HUES6 (cell line): ENCODE results near the gene GNA12.

Experiments
- H3K27ac ChIP-seq: 2 replicates; pipeline ENCODE4 v1.7.0; 2013; ENCODE audit warnings: low read depth, mild to moderate bottlenecking, low read length, inconsistent platforms
- H3K27me3 ChIP-seq: 2 replicates; pipeline ENCODE4 v1.6.1; 2013; ENCODE audit warnings: low read length; ENCODE audit not compliant: control insufficient read depth, insufficient read depth
- H3K36me3 ChIP-seq: 2 replicates; pipeline ENCODE4 v1.6.1; 2013; ENCODE audit warnings: low read length; ENCODE audit not compliant: control insufficient read depth, insufficient read depth
- H3K4me1 ChIP-seq: 2 replicates; pipeline ENCODE4 v1.6.1; 2013; ENCODE audit warnings: low read length; ENCODE audit not compliant: control insufficient read depth, insufficient read depth
- H3K4me3 ChIP-seq: 2 replicates; pipeline ENCODE4 v1.5.1; 2013; ENCODE audit warnings: low read depth, low read length
- H3K9ac ChIP-seq: one replicate; pipeline ENCODE4 v1.6.1; 2013; ENCODE audit warnings: mild to moderate bottlenecking, low read length
- H3K9me3 ChIP-seq: 2 replicates; pipeline ENCODE4 v1.6.1; 2013; ENCODE audit warnings: low read depth, low read length; ENCODE audit not compliant: control insufficient read depth, insufficient read depth

The GNA12 gene

DNA sequence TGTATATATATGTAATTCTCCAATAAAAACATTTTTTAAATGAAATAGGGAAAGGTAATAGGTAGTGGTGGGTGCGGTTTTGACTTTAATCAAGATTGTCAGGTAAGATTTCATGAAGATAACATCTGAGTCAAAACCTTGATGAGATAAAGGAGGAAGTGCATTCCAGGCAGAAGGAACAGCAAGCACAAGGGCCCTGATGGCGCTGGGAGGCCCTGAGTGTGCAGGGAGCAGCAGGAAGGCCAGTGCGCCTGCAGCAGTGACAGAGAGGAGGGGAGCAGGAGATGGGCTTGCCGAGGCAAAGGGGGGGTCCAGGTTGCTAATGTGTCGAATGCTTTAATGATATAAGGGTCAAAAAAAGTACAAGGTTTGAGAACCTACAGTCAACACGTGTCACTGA lies 69.8 kb downstream of the GNA12 start:
- Histone ChIP-seq H3K36me3 (peaks cover 25% of the 10 kb centered on the region), H3K27ac (no peak overlapping the region), H3K4me1 (peaks cover 10% of the 10 kb centered on the region; the same call in 1 of the 2 replicates), H3K27me3 (no peaks in the 10 kb centered on the region), H3K4me3 (no peak overlapping the region), H3K9ac (no peak overlapping the region), H3K9me3 (no peaks in the 10 kb centered on the region)

DNA sequence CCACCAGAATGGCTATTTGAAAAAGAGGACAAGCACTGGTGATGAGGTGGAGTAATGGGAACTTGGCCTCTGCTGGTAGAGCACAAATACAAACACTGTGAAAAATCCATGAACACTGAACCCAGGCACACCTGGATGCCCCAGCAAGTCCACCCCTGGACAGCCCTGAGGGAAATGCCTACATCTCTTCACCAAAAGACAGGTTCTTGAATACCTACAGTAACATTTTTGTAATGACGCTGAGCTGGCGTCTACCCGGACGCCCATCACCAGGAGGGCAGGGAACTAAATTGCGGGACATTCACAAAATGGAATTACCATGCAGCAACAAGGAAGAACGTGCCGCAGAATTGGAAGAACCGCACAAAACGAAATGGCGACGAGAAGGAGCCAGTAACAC lies 70.5 kb downstream of the GNA12 start:
- H3K27me3 ChIP-seq: no peaks in the 10 kb centered on the region
- H3K9me3 ChIP-seq: no peaks in the 10 kb centered on the region
- no peak overlapping the region for H3K9ac ChIP-seq
- H3K27ac ChIP-seq: no peak overlapping the region
- H3K4me3 ChIP-seq: no peak overlapping the region
- peaks cover 4% of the 10 kb centered on the region; the same call in 1 of the 2 replicates for H3K4me1 ChIP-seq
- H3K36me3 ChIP-seq: peaks cover 29% of the 10 kb centered on the region

DNA sequence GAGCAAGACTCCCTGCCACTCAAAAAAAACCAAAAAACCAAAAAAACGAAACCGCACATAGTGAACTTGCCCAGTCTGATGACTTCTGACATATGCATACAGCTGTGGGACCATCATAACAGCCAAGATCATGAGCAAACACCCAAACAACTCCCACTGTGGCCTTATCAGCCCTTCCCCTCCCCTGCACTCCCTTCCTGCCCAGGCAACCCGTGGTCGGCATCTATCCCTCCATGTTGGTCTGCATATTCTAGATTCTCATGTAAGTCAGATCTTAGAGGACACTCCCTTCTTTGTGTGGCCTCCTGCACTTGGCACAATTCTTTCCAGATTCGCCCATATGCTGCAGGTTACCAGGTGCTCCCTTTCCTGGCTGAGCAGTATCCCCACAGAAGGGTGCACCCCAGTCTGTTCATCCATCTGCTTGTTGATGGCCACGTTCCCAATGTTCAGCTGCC lies 72.8 kb downstream of the GNA12 start:
- no peaks in the 10 kb centered on the region for H3K9me3 ChIP-seq
- H3K27ac ChIP-seq: no peak overlapping the region
- no peaks in the 10 kb centered on the region for H3K27me3 ChIP-seq
- no peaks in the 10 kb centered on the region for H3K4me1 ChIP-seq
- H3K4me3 ChIP-seq: no peak overlapping the region
- no peak overlapping the region for H3K9ac ChIP-seq
- H3K36me3 ChIP-seq: peaks cover 31% of the 10 kb centered on the region

DNA sequence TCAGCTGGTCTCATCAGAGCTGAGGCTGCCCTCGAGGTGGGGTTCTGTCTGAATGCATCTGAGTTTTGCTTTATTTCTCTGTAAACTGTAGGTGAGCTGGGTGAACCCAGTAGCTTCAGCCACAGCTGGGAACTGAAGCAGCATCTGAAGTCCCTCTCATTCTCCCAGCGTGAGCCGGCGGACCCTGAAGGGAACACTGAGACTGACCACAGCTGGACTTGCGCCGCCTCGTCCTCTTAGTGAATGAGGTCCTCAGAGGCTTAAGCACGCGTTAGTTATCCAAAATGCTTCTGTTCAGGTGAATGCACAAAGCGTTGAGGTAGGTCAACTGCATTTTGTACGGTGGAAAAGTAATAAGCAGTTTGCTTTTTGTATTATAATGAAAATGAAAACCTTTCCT lies 79.5 kb downstream of the GNA12 start:
- H3K4me1 ChIP-seq: peaks cover 33% of the 10 kb centered on the region; the same call in 1 of the 2 replicates
- no peaks in the 10 kb centered on the region for H3K27me3 ChIP-seq
- H3K36me3 ChIP-seq: peaks cover 19% of the 10 kb centered on the region
- H3K9me3 ChIP-seq: no peaks in the 10 kb centered on the region
- H3K27ac ChIP-seq: no peak overlapping the region
- H3K4me3 ChIP-seq: no peak overlapping the region
- no peak overlapping the region for H3K9ac ChIP-seq

DNA sequence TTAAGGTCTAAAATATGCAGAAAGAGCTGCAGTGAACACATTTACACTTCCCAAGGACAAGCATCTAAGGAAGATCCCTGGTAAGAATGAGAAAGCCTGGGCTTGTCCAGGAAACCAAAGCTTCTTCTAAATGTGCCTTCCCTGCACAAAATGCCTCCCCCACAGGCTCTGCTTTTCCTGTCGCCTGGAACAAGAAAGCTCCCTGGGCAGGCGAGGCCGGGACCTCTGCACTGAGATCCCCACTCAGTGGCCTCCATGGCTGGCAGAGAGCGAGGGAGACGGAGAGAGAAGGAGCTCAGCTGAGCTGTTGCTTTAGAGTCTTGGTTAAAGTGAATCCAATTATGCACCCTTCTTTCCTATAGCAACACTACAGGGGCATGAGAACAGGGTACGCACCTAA lies 80.5 kb downstream of the GNA12 start:
- Histone ChIP-seq H3K27me3 (no peaks in the 10 kb centered on the region), H3K9me3 (no peaks in the 10 kb centered on the region), H3K36me3 (peaks cover 15% of the 10 kb centered on the region), H3K4me1 (peaks cover 36% of the 10 kb centered on the region), H3K4me3 (no peak overlapping the region), H3K9ac (no peak overlapping the region), H3K27ac (no peak overlapping the region)

DNA sequence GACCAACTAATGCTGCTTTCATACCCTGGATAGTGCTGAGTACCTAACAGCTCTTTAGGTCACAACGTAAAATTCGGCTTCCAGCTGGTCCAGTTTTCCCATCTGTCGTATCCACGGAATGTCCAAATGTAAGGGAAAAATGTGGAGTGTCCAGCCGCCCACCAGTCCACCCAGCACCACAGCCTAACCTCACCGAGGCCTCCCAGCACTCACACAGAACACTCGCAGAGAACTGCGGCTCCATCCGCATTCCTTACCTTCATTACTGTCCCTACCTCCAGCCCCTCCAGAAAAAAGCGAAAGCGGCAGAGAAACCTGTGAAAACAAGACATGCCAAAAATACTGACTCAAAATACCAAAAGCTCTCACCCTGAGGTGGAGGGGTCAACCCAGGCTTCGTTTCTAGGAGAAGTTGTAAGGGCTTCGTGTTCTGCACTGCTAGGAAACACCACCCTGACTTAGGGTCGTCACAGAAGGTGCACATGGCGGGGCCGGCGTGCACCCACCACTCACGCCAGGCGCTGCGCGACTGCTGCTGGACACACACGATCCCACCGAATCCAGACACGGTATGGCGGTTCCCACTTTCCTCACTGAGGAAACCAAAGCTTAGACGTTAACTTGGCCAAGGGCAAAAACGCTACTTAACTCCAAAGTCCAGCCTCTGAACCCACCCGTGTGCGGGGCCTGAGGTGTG lies 82.2 kb downstream of the GNA12 start:
- Histone ChIP-seq H3K4me3 (no peak overlapping the region), H3K4me1 (peaks cover 50% of the 10 kb centered on the region), H3K9ac (no peak overlapping the region), H3K27ac (no peak overlapping the region), H3K27me3 (no peaks in the 10 kb centered on the region), H3K9me3 (no peaks in the 10 kb centered on the region), H3K36me3 (peaks cover 10% of the 10 kb centered on the region)

DNA sequence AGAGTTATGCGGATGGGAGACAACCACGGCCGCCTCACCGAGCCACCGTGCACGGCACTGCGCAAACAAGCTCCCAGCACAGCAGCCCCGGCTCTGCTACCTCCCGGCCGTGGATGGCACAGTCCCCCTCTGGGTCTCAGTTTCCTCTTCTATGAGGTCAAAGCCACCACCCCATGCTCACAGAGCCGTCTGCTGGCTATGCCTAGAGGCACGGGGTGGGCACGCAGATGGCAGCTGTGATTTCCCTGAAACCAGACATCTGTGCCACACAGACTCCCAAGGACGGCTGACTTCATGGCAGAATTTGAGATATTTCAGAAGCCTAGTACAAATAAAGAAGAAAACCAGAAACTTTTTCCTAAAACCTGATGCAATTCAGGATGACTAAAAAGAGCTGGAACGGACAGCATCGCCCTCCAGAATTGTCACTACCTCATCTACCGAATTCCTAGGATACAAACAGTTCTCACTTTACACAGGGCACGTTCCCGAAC lies 82.9 kb downstream of the GNA12 start:
- no peaks in the 10 kb centered on the region for H3K27me3 ChIP-seq
- peaks cover 13% of the 10 kb centered on the region for H3K36me3 ChIP-seq
- no peaks in the 10 kb centered on the region for H3K9me3 ChIP-seq
- no peak overlapping the region for H3K9ac ChIP-seq
- H3K4me1 ChIP-seq: peaks cover 50% of the 10 kb centered on the region
- H3K4me3 ChIP-seq: no peak overlapping the region
- H3K27ac ChIP-seq: no peak overlapping the region

DNA sequence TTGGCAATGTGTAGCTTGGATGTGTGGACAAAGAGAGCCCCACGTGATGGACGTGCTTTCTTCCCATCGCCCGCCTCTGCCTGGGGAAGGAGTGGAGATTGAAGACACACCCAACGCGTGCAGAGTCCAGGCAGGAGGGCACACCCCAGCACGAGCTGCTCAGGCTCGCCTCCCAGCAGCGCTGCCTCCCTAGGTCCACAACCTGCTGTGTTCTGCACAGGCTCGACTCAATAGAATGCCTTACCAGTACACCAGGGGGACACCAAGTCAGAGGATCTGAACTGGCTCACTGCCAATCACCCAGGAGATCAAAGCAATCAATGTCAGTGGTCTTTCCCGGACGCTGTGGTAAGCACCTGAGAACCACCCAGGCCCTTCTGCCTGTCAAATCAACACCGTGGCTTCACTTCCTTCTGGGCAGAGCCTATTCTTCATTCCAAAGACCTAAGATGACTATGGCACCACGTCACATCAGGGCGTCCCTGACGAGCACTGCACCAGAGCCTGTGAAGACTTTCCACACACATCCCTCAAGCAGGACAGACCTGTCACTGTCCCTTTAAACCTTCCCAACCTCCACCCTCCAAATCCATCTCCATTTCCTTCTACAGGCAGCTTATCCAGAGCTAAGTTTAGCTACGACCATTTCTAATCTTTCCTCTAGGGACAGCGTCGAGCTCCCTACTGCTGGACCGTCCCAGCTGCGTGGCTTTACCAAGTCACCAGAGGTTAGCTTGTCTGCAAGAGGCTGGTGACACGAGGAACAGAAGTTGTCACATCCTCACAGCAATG lies 83.8 kb downstream of the GNA12 start:
- Histone ChIP-seq H3K36me3 (peaks cover 14% of the 10 kb centered on the region), H3K9ac (no peak overlapping the region), H3K4me3 (no peak overlapping the region), H3K9me3 (no peaks in the 10 kb centered on the region), H3K27me3 (no peaks in the 10 kb centered on the region), H3K4me1 (peaks cover 50% of the 10 kb centered on the region), H3K27ac (no peak overlapping the region)

DNA sequence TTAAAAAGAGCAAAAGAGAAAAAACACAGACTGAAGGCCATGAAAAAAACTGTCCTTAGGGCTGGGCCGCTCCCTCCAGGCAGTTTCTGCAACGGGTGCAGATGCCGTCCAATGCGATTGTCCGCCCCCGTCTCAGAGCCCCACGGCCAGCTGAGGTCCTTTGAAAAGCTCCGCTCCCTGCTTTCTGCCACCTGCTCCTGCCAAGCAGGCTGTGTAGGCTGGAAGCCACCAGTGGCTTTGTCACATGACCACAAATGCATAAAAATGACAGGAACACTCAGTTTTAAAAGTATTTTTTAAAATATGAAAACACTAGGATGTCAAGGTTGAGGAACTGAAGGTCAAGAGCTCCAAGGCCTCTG lies 84.4 kb downstream of the GNA12 start:
- no peak overlapping the region for H3K27ac ChIP-seq
- H3K9me3 ChIP-seq: no peaks in the 10 kb centered on the region
- no peaks in the 10 kb centered on the region for H3K27me3 ChIP-seq
- peaks cover 14% of the 10 kb centered on the region for H3K36me3 ChIP-seq
- H3K4me1 ChIP-seq: peaks cover 50% of the 10 kb centered on the region
- H3K9ac ChIP-seq: no peak overlapping the region
- H3K4me3 ChIP-seq: no peak overlapping the region

DNA sequence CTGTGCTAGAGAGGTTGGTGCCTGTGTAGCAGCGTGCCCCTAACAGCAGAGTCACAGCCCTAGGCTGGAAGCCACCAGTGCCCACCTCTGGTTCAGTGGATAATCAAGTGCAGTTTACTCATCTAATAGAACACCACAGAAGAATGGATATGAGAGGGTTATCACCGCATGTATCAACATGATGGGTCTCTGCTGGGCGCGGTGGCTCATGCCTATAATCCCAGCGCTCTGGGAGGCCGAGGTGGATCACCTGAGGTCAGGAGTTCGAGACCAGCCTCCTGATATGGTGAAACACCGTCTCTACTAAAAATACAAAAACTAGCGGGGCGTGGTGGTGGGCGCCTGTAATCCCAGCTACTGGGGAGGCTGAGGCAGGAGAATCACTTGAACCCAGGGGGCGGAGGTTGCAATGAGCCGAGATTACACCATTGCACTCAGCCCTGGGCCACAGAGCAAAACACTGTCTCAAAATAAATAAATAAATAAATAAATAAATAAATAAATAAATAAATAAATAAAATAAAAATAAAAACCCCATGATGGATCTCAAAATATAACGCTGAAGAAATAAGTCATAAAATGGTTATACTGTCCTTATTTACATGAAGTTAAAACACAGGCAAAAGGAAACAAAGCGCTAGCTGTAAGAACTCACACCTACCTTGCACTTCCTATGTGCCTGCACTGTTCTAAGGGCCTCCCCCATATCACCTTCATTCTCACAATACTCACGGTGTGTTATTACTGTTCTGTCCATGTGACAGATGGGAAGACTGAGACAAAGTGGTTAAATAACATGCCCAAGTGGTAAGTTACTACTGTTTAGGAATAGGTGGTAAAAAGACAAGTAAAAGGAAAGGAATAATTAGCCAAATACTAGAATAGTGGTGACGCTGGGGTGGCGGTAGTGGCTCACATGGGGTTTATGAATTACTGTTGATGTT lies 85.2 kb downstream of the GNA12 start:
- no peak overlapping the region for H3K4me3 ChIP-seq
- H3K9ac ChIP-seq: no peak overlapping the region
- peaks cover 14% of the 10 kb centered on the region for H3K36me3 ChIP-seq
- peaks cover 50% of the 10 kb centered on the region for H3K4me1 ChIP-seq
- no peaks in the 10 kb centered on the region for H3K9me3 ChIP-seq
- no peaks in the 10 kb centered on the region for H3K27me3 ChIP-seq
- H3K27ac ChIP-seq: peak overlapping the region; percentile 79; the same call in 1 of the 2 replicates
